Endodermal cell (in vitro differentiated cells): ENCODE results near the gene OIT3. TPM values are rescaled to one million over a fixed set of nuclear protein-coding genes. Genes with fewer than 3 reads are reported as not detected.

Experiments used
- DNase-seq: peaks from one replicate; pipeline ENCODE4 v3.0.0-alpha.2; 2017
- H3K27ac ChIP-seq: 2 replicates; pipeline ENCODE4 v1.5.1; 2013; ENCODE audit warnings: mild to moderate bottlenecking, low read depth, low read length, moderate library complexity
- H3K27me3 ChIP-seq: 2 replicates; pipeline ENCODE4 v1.6.1; 2013; ENCODE audit warnings: mild to moderate bottlenecking, low read length, moderate library complexity; ENCODE audit not compliant: insufficient read depth, control insufficient read depth, poor library complexity, severe bottlenecking
- H3K36me3 ChIP-seq: 2 replicates; pipeline ENCODE4 v1.7.0; 2013; ENCODE audit warnings: mild to moderate bottlenecking, low read length, moderate library complexity; ENCODE audit not compliant: control insufficient read depth, insufficient read depth
- H3K4me1 ChIP-seq: one replicate; pipeline ENCODE4 v1.7.0; 2013; ENCODE audit warnings: low read length; ENCODE audit not compliant: control insufficient read depth, insufficient read depth
- H3K4me3 ChIP-seq: 2 replicates; pipeline ENCODE4 v1.5.1; 2013; ENCODE audit warnings: mild to moderate bottlenecking, low read length, moderate library complexity
- H3K9ac ChIP-seq: 2 replicates; pipeline ENCODE4 v1.6.1; 2013; ENCODE audit warnings: mild to moderate bottlenecking, low read length, moderate library complexity; ENCODE audit not compliant: poor library complexity, severe bottlenecking; ENCODE audit errors: extremely low read depth
- H3K9me3 ChIP-seq: 2 replicates; pipeline ENCODE4 v1.6.1; 2013; ENCODE audit warnings: mild to moderate bottlenecking, low read length, moderate library complexity; ENCODE audit not compliant: control insufficient read depth
- H3K27ac Mint-ChIP-seq: 2 replicates; pipeline ENCODE4 v1.8.0; 2020; ENCODE audit warnings: mixed read lengths
- H3K27me3 Mint-ChIP-seq: 2 replicates; pipeline ENCODE4 v1.8.0; 2021; ENCODE audit warnings: mild to moderate bottlenecking, mixed read lengths; ENCODE audit not compliant: insufficient read depth
- H3K36me3 Mint-ChIP-seq: 2 replicates; pipeline ENCODE4 v1.8.0; 2020; ENCODE audit warnings: low read depth, mixed read lengths
- H3K4me1 Mint-ChIP-seq: 2 replicates; pipeline ENCODE4 v1.8.0; 2020; ENCODE audit warnings: mixed read lengths
- H3K4me3 Mint-ChIP-seq: 2 replicates; pipeline ENCODE4 v1.8.0; 2020; ENCODE audit warnings: mild to moderate bottlenecking, moderate library complexity, mixed read lengths
- H3K9me3 Mint-ChIP-seq: 2 replicates; pipeline ENCODE4 v1.8.0; 2020; ENCODE audit warnings: mild to moderate bottlenecking, mixed read lengths
- CTCF ChIP-seq: fragments of 200-600 bp; sonication (generic); conservative IDR thresholded peaks from 2 replicates; pipeline ENCODE4 v1.5.0; 2021; ENCODE audit warnings: antibody characterized with exemption, mild to moderate bottlenecking
- WGBS, 2 experiments: methylation state at CpG; one replicate each; pipeline versions ENCODE4 v1.1.5 to v1.1.7; 2013; ENCODE audit warnings: missing lambda C conversion rate in 2 of 2, mixed read lengths in 1 of 2; ENCODE audit not compliant: insufficient coverage in 1 of 2, insufficient read length in 1 of 2; 5-methylcytosine and 5-hydroxymethylcytosine counted together
- total RNA-seq, 2 donors: library from RNA; stranded (reverse); fragmentation: NEBNext Ultra II Directional in 1 of 2; extraction: Animal tissue kit (Norgen Biotek cat#: 25700) in 1 of 2; gene quantifications; 2 replicates in 1 of 2; 3 replicates in 1 of 2; pipeline ENCODE4 v1.2.1, GENCODE V29; 2021

The OIT3 gene
- total RNA-seq, 2 donors from 2014 or later, result 0.13 TPM; not detected in 1

DNA sequence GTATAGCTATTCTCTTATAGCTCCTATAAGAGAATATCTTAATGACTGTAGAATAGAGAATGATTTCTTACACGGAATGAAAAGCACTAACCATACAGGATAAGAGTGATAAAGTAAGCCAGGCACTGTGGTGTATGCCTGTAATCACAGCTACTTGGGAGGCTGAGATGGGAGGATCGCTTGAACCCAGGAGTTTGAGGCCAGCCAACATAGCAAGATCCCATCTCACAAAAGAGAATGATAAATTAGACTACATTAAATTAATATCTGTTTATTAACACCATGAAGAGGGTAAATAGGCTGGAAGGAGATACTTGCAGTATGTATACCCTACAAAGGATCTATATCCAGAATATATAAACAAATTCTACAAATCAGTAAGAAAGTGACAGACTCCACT, 12.2 kb upstream of the OIT3 start:
- Mint-ChIP-seq H3K36me3 (peaks cover 78% of the 10 kb centered on the region), H3K9me3 (peaks cover 40% of the 10 kb centered on the region), H3K4me1 (no peaks in the 10 kb centered on the region), H3K4me3 (no peak overlapping the region), H3K27ac (no peak overlapping the region), H3K27me3 (no peaks in the 10 kb centered on the region)
- H3K9me3 ChIP-seq, result peaks cover 47% of the 10 kb centered on the region
- H3K27me3 ChIP-seq, result no peaks in the 10 kb centered on the region
- no peak for TF ChIP-seq CTCF
- 100% methylated on average over 1 to 2 of the region's 2 CpGs for WGBS, 2 experiments
- peaks cover 59% of the 10 kb centered on the region for H3K36me3 ChIP-seq
- H3K4me1 ChIP-seq, result no peaks in the 10 kb centered on the region
- DNase-seq, result no peak
- H3K4me3 ChIP-seq, result peak overlapping the region; percentile 64
- H3K27ac ChIP-seq, result no peak overlapping the region
- H3K9ac ChIP-seq, result no peak overlapping the region

GRCh38 chr10:72883861-72884260, 9.7 kb upstream of the OIT3 start:
- no peak for DNase-seq
- Mint-ChIP-seq H3K27ac (no peak overlapping the region), H3K4me1 (no peaks in the 10 kb centered on the region), H3K36me3 (peaks cover 83% of the 10 kb centered on the region), H3K9me3 (peaks cover 34% of the 10 kb centered on the region), H3K4me3 (no peak overlapping the region), H3K27me3 (no peaks in the 10 kb centered on the region)
- no peak overlapping the region for H3K4me3 ChIP-seq
- H3K4me1 ChIP-seq, result no peaks in the 10 kb centered on the region
- peaks cover 59% of the 10 kb centered on the region for H3K36me3 ChIP-seq
- 100% methylated on average over 1 of the region's 2 CpGs; no CpG with 5 or more reads in 1 of the 2 experiments for WGBS, 2 experiments
- no peaks in the 10 kb centered on the region for H3K27me3 ChIP-seq
- no peak for TF ChIP-seq CTCF
- H3K9ac ChIP-seq, result no peak overlapping the region
- no peak overlapping the region for H3K27ac ChIP-seq
- H3K9me3 ChIP-seq, result peaks cover 38% of the 10 kb centered on the region

GRCh38 chr10:72885953-72886352, 7.6 kb upstream of the OIT3 start:
- no peaks in the 10 kb centered on the region for H3K27me3 Mint-ChIP-seq
- no peak for TF ChIP-seq CTCF
- no peak overlapping the region for H3K9ac ChIP-seq
- no peak for DNase-seq
- WGBS, 2 experiments, result 94% methylated on average over 2 of the region's 2 CpGs; no CpG with 5 or more reads in 1 of the 2 experiments
- H3K9me3 Mint-ChIP-seq, result peaks cover 22% of the 10 kb centered on the region
- peaks cover 47% of the 10 kb centered on the region for H3K36me3 ChIP-seq
- H3K4me3 Mint-ChIP-seq, result no peak overlapping the region
- no peak overlapping the region for H3K27ac ChIP-seq
- no peaks in the 10 kb centered on the region for H3K4me1 ChIP-seq
- no peak overlapping the region for H3K27ac Mint-ChIP-seq
- H3K4me3 ChIP-seq, result no peak overlapping the region
- no peaks in the 10 kb centered on the region for H3K4me1 Mint-ChIP-seq
- H3K9me3 ChIP-seq, result peaks cover 19% of the 10 kb centered on the region
- peaks cover 69% of the 10 kb centered on the region for H3K36me3 Mint-ChIP-seq
- H3K27me3 ChIP-seq, result no peaks in the 10 kb centered on the region
